Fibroblast of lung (primary cell): ENCODE measurements around the gene RBM20. TPM values are rescaled to one million over a fixed set of nuclear protein-coding genes. Genes with fewer than 3 reads are reported as not detected.
A peak's percentile ranks its signal among the peaks of the same experiment; 100 is the strongest.

Experiments used
- DNase-seq, 2 donors: peaks; one replicate each; pipeline versions ENCODE4 v3.0.0 to v3.0.0-alpha.2; 2010; ENCODE audit warnings: low read depth in 2 of 2
- H2AFZ ChIP-seq: 2 replicates; pipeline ENCODE4 v1.5.1; 2012; ENCODE audit warnings: low read length, control low read depth, inconsistent platforms
- H3K27ac ChIP-seq: 2 replicates; pipeline ENCODE4 v1.5.1; 2011; ENCODE audit warnings: low read length, control low read depth; ENCODE audit not compliant: insufficient read depth
- H3K27me3 ChIP-seq: 2 replicates; pipeline ENCODE4 v1.5.1; 2011; ENCODE audit warnings: mild to moderate bottlenecking, low read length; ENCODE audit not compliant: control insufficient read depth, insufficient read depth
- H3K36me3 ChIP-seq: 2 replicates; pipeline ENCODE4 v1.5.1; 2011; ENCODE audit warnings: low read length; ENCODE audit not compliant: control insufficient read depth, insufficient read depth
- H3K4me1 ChIP-seq: 2 replicates; pipeline ENCODE4 v1.5.1; 2011; ENCODE audit warnings: low read length; ENCODE audit not compliant: control insufficient read depth, insufficient read depth; ENCODE audit errors: extremely low read depth
- H3K4me2 ChIP-seq: 2 replicates; pipeline ENCODE4 v1.5.1; 2011; ENCODE audit warnings: low read length, control low read depth; ENCODE audit not compliant: insufficient read depth; ENCODE audit errors: extremely low read depth
- H3K4me3 ChIP-seq, 4 experiments: fragments of 200-600 bp in 1 of 4; sonication (generic) in 1 of 4; replicated peaks in 1 of 4; 2 replicates each; pipeline ENCODE4 v1.5.1; 2011 to 2016; ENCODE audit warnings: low read length in 4 of 4, low read depth in 3 of 4, mild to moderate bottlenecking in 3 of 4, control low read depth in 2 of 4, inconsistent platforms in 1 of 4, mixed read lengths in 1 of 4; ENCODE audit not compliant: insufficient read depth in 1 of 4; ENCODE audit errors: control extremely low read depth in 1 of 4
- H3K79me2 ChIP-seq: 2 replicates; pipeline ENCODE4 v1.5.1; 2012; ENCODE audit warnings: mild to moderate bottlenecking, low read length, inconsistent platforms; ENCODE audit not compliant: control insufficient read depth, insufficient read depth
- H3K9ac ChIP-seq: 2 replicates; pipeline ENCODE4 v1.5.1; 2011; ENCODE audit warnings: mild to moderate bottlenecking, low read length, control low read depth; ENCODE audit not compliant: insufficient read depth
- H3K9me3 ChIP-seq: 2 replicates; pipeline ENCODE4 v1.5.1; 2012; ENCODE audit warnings: low read depth, low read length; ENCODE audit not compliant: control insufficient read depth, insufficient read depth
- H4K20me1 ChIP-seq: 2 replicates; pipeline ENCODE4 v1.5.1; 2011; ENCODE audit warnings: low read length; ENCODE audit not compliant: control insufficient read depth, insufficient read depth; ENCODE audit errors: extremely low read depth
- CTCF ChIP-seq, 2 donors: IDR thresholded peaks in 1 of 2; conservative IDR thresholded peaks in 1 of 2; 1 replicate in 1 of 2; 2 replicates in 1 of 2; pipeline ENCODE4 v1.5.1; 2011 to 2012; ENCODE audit warnings: low read length in 2 of 2, control low read depth in 1 of 2, inconsistent platforms in 1 of 2, low read depth in 1 of 2, mild to moderate bottlenecking in 1 of 2
- EZH2 ChIP-seq: IDR thresholded peaks from 2 replicates; pipeline ENCODE4 v1.5.1; 2012; ENCODE audit warnings: low read length, control low read depth, mild to moderate bottlenecking; ENCODE audit errors: missing control alignments
- polyA plus RNA-seq, 2 donors: library from polyadenylated mRNA; depleted of rRNA in 1 of 2; stranded (reverse) in 1 of 2; unstranded in 1 of 2; fragments of >200 nt; gene quantifications; 2 replicates each; pipeline ENCODE4 v1.2.1, GENCODE V29; 2011 to 2012; ENCODE audit warnings: missing spikeins in 1 of 2
- total RNA-seq: library from RNA; depleted of rRNA; stranded (reverse); fragments of >200 nt; gene quantifications from 2 replicates; pipeline ENCODE4 v1.2.1, GENCODE V29; 2014

RBM20 gene
- total and polyA plus RNA-seq, 2 donors (not counting 1 experiment from before 2014, with no cell fraction given), result under 0.01 to 0.05 TPM

DNA sequence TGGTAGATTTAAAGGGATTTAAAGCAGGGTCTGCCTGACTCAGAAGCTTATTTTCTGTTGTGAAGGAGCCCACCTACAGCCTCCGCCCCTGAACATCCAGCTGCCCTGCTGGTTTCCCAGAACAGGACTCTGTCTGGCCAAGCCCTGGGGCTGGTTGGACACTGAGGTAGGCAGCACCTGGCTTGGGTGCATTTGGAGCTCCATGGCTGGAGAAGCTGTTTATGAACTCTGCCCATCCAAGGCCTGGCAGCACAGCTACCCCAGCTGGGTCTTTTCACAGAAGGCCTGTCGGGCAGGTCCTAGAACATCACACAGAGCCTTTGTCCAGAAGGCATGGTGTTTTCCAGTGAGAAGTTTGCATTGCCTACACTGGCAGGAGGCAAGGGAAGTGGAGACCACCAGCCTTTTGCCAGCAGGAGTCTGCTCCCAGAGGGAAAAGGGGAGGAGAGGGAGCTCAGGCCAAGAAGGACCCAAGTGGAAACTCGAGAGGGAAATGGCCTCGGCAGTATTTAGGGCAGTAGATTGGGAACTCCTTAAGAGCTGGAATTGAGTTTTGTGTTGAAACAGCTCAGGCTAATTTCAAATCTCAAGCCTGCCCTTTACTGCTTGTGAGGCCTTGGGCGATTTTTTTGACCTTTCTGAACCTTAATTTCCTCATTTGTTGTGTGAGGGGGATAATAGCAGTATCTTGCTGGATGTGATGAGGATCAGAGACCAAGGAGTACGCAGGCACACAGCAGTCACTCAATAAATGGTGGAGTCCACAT, 215.3 kb downstream of the RBM20 start:
- no peaks in the 10 kb centered on the region for H4K20me1 ChIP-seq
- H2AFZ ChIP-seq, result peak overlapping the region; percentile 8
- no peak for DNase-seq
- H3K9ac ChIP-seq, result no peak overlapping the region
- no peak overlapping the region for H3K4me2 ChIP-seq
- H3K4me1 ChIP-seq, result peaks cover 8% of the 10 kb centered on the region
- H3K27me3 ChIP-seq, result no peaks in the 10 kb centered on the region
- no peak for TF ChIP-seq CTCF (conservative IDR thresholded peaks at IDR 0.05 in 1 of 2, IDR thresholded peaks at IDR 0.05 in 1 of 2; ENCODE audit: low read depth in 1 of 2, low read length in 2 of 2)
- TF ChIP-seq EZH2, result no peak
- H3K9me3 ChIP-seq, result no peaks in the 10 kb centered on the region
- no peak overlapping the region for H3K27ac ChIP-seq
- H3K79me2 ChIP-seq, result no peaks in the 10 kb centered on the region
- H3K36me3 ChIP-seq, result no peaks in the 10 kb centered on the region
- no peak overlapping the region for H3K4me3 ChIP-seq

GRCh38 chr10:110859973-110860376, 215.8 kb downstream of the RBM20 start:
- Histone ChIP-seq H3K27me3 (no peaks in the 10 kb centered on the region), H3K27ac (no peak overlapping the region), H2AFZ (no peak overlapping the region), H3K9me3 (no peaks in the 10 kb centered on the region), H3K9ac (no peak overlapping the region), H3K36me3 (no peaks in the 10 kb centered on the region), H3K4me1 (peaks cover 8% of the 10 kb centered on the region), H3K4me2 (no peak overlapping the region), H3K79me2 (no peaks in the 10 kb centered on the region), H4K20me1 (no peaks in the 10 kb centered on the region), H3K4me3 (no peak overlapping the region)
- DNase-seq, result peak; percentile 34 to 80
- no peak for TF ChIP-seq CTCF (conservative IDR thresholded peaks at IDR 0.05 in 1 of 2, IDR thresholded peaks at IDR 0.05 in 1 of 2; ENCODE audit: low read depth in 1 of 2, low read length in 2 of 2)
- no peak for TF ChIP-seq EZH2

DNA sequence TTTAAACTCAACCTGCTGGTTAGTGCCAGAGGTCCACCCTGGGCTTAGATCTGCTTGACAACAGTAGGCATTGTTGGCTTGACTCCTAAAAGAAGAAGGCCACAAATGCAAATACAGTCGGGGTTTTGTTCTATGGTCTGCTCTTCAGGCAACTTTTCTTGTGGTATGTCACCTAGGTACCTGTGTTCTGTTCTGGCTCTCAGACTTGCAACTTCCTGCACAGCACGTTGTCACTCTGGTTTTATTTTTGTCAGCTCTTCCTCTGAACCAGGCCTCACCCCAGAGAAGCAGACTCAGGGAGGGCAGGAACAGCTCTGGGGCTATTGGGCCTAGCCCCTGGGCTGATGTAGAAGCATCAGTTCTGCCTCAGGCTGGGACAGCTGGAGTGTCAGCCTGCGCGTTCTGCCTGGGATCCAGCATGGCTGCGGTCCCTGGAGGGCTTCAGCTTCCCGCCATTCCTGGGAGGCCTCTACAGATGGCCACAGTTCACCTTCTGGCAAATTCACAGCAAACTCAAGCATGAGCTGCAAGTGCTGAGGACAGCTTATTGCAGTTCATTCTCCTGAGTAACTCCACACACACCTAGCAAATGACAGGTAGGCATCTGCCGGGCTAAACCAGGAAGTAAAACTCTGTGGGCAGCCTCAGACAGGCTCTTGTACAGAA, 216.6 kb downstream of the RBM20 start:
- Histone ChIP-seq H3K4me3 (no peak overlapping the region), H3K36me3 (no peaks in the 10 kb centered on the region), H2AFZ (no peak overlapping the region), H3K4me1 (peaks cover 8% of the 10 kb centered on the region), H3K9me3 (no peaks in the 10 kb centered on the region), H3K9ac (no peak overlapping the region), H3K4me2 (no peak overlapping the region), H3K79me2 (no peaks in the 10 kb centered on the region), H3K27me3 (no peaks in the 10 kb centered on the region), H3K27ac (no peak overlapping the region), H4K20me1 (no peaks in the 10 kb centered on the region)
- TF ChIP-seq CTCF (conservative IDR thresholded peaks at IDR 0.05 in 1 of 2, IDR thresholded peaks at IDR 0.05 in 1 of 2; ENCODE audit: low read depth in 1 of 2, low read length in 2 of 2) (no peak), EZH2 (no peak)
- no peak for DNase-seq
